NCI-H1694 treated with DMSO at 0.1 percent for 48 hours (cell line): Measurements from ENCODE around the gene TWNK.
A peak's percentile ranks its signal among the peaks of the same experiment; 100 is the strongest.

Source experiments
- DNase-seq: peaks from one replicate; lab custom pipeline; 2025; lab: John Stamatoyannopoulos, UW

The TWNK gene

GRCh38 chr10:100986952-100987684 lies at the start of gene TWNK, which contains the start of gene MRPL43:
TWNK (plus strand) TSS chr10:100987543; CDS start chr10:100988211, 668 bp downstream.
MRPL43 (minus strand) TSS chr10:100987497; CDS start chr10:100987443, 54 bp downstream.
- DNase-seq = peak; percentile 43

GRCh38 chr10:100939763-100940344 lies 47.5 kb upstream of the TWNK start:
- DNase-seq = no peak

GRCh38 chr10:100942229-100942628 lies 45.1 kb upstream of the TWNK start:
- no peak for DNase-seq

GRCh38 chr10:100943508-100943907 lies 43.8 kb upstream of the TWNK start:
- no peak for DNase-seq

GRCh38 chr10:100945754-100946153 lies 41.6 kb upstream of the TWNK start:
- DNase-seq = no peak

GRCh38 chr10:100948916-100949315 lies 38.4 kb upstream of the TWNK start:
- no peak for DNase-seq

GRCh38 chr10:100960251-100960650 lies 27.1 kb upstream of the TWNK start:
- no peak for DNase-seq

GRCh38 chr10:100962351-100963080 lies 24.8 kb upstream of the TWNK start:
- no peak for DNase-seq

- no peak for DNase-seq
Observed at GRCh38 chr10:100963826-100964225, 23.5 kb upstream of the TWNK start.

- DNase-seq = no peak
Observed at GRCh38 chr10:100965820-100966219, 21.5 kb upstream of the TWNK start.

- no peak for DNase-seq
Observed at GRCh38 chr10:100966887-100967286, 20.5 kb upstream of the TWNK start.

- no peak for DNase-seq
Observed at GRCh38 chr10:100967332-100967731, 20.0 kb upstream of the TWNK start.

- no peak for DNase-seq
Observed at GRCh38 chr10:100968062-100968736, 19.1 kb upstream of the TWNK start.

- DNase-seq = no peak
Observed at GRCh38 chr10:100968863-100969186, 18.5 kb upstream of the TWNK start.

GRCh38 chr10:100969187-100970075 lies 17.9 kb upstream of the TWNK start, which contains the start of gene SEMA4G:
SEMA4G (plus strand) TSS chr10:100969504; CDS start chr10:100972913, 3,409 bp downstream.
- DNase-seq = no peak

- no peak for DNase-seq
Observed at GRCh38 chr10:100970076-100970913, 17.0 kb upstream of the TWNK start.

GRCh38 chr10:100970914-100971811 lies 16.2 kb upstream of the TWNK start:
- no peak for DNase-seq

- no peak for DNase-seq
Observed at GRCh38 chr10:100972115-100972903, 15.0 kb upstream of the TWNK start.
